ENCODE results near the gene TMEM183A.
A peak's percentile ranks its signal among the peaks of the same experiment; 100 is the strongest.

Gene TMEM183A

GRCh38 chr1:203066965-203067364, 59.8 kb downstream of the TMEM183A start:
- Mint-ChIP-seq H3K27me3 (peaks cover 11% of the 10 kb centered on the region), H3K9me3 (no peaks in the 10 kb centered on the region), H3K36me3 (ENCODE audit: low read depth) (peaks cover 1% of the 10 kb centered on the region), H3K27ac (no peak overlapping the region), H3K4me3 (no peak overlapping the region), H3K4me1 (ENCODE audit: low read depth) (peaks cover 53% of the 10 kb centered on the region)
- intact Hi-C loops (cut with micrococcal nuclease): no loop called here

- no peak overlapping the region for H3K4me3 Mint-ChIP-seq
- peaks cover 16% of the 10 kb centered on the region for H3K27me3 Mint-ChIP-seq
Observed at GRCh38 chr1:203069030-203069747, 62.0 kb downstream of the TMEM183A start.

GRCh38 chr1:203072002-203072602, 64.9 kb downstream of the TMEM183A start:
- intact Hi-C loops (cut with micrococcal nuclease): no loop called here
- Mint-ChIP-seq H3K27me3 (peaks cover 12% of the 10 kb centered on the region), H3K9me3 (no peaks in the 10 kb centered on the region), H3K4me1 (ENCODE audit: low read depth) (peaks cover 63% of the 10 kb centered on the region), H3K36me3 (ENCODE audit: low read depth) (peaks cover 7% of the 10 kb centered on the region), H3K27ac (no peak overlapping the region), H3K4me3 (no peak overlapping the region)

More at GRCh38 chr1:203069030-203069747, 62.0 kb downstream of the TMEM183A start:
- no peaks in the 10 kb centered on the region for H3K9me3 Mint-ChIP-seq
- peak overlapping the region; percentile 63 for H3K27ac Mint-ChIP-seq
- peaks cover 7% of the 10 kb centered on the region for H3K36me3 Mint-ChIP-seq (ENCODE audit: low read depth)
- H3K4me1 Mint-ChIP-seq (ENCODE audit: low read depth): peaks cover 53% of the 10 kb centered on the region
- intact Hi-C loops (cut with micrococcal nuclease): no loop called here

GRCh38 chr1:203072911-203073310, 65.7 kb downstream of the TMEM183A start:
- no peak overlapping the region for H3K4me3 Mint-ChIP-seq

GRCh38 chr1:203073469-203073868, 66.3 kb downstream of the TMEM183A start:
- Mint-ChIP-seq H3K36me3 (ENCODE audit: low read depth) (peaks cover 7% of the 10 kb centered on the region), H3K4me3 (no peak overlapping the region)
- intact Hi-C loops (cut with micrococcal nuclease): no loop called here

More at GRCh38 chr1:203072911-203073310, 65.7 kb downstream of the TMEM183A start:
- intact Hi-C loops (cut with micrococcal nuclease): no loop called here
- no peak overlapping the region for H3K27ac Mint-ChIP-seq
- peaks cover 7% of the 10 kb centered on the region for H3K36me3 Mint-ChIP-seq (ENCODE audit: low read depth)
- H3K9me3 Mint-ChIP-seq: no peaks in the 10 kb centered on the region
- H3K27me3 Mint-ChIP-seq: peaks cover 7% of the 10 kb centered on the region
- peaks cover 55% of the 10 kb centered on the region for H3K4me1 Mint-ChIP-seq (ENCODE audit: low read depth)

More at GRCh38 chr1:203073469-203073868, 66.3 kb downstream of the TMEM183A start:
- H3K4me1 Mint-ChIP-seq (ENCODE audit: low read depth): peaks cover 54% of the 10 kb centered on the region
- H3K9me3 Mint-ChIP-seq: no peaks in the 10 kb centered on the region
- no peak overlapping the region for H3K27ac Mint-ChIP-seq
- peaks cover 7% of the 10 kb centered on the region for H3K27me3 Mint-ChIP-seq

All from dendritic cell treated with granulocyte-macrophage colony-stimulating factor and Interleukin-4, amounts not matched to agents 40 ng/mL and 50 ng/mL, for 4 days (primary cell).